Activated T-helper 17 cell treated with anti-CD3 and anti-CD28 coated beads, Interleukin-2, amount 50 U/mL, for 72 hours (primary cell): ENCODE measurements around the gene CERS1. TPM values are rescaled to one million over a fixed set of nuclear protein-coding genes. Genes with fewer than 3 reads are reported as not detected.

Experiments used
- total RNA-seq, 2 donors: library from RNA; stranded (reverse); gene quantifications; one replicate each; pipeline ENCODE4 v1.2.3, GENCODE V29; 2022

CERS1 gene
- total RNA-seq, 2 donors from 2014 or later: not detected

Other genes with a start within 250 kb of the CERS1 start
- gene CRTC1, start 212.5 kb downstream of the CERS1 start, total RNA-seq: 10 to 100 TPM in 1 of 2 donors, 1 to 10 TPM in 1; 7.8 to 13.6 TPM
- gene COMP, start 104.9 kb downstream of the CERS1 start, total RNA-seq: not detected
- 10 to 100 TPM; 64.9 to 90.1 TPM for gene UPF1, start 64.2 kb downstream of the CERS1 start, total RNA-seq
- 100 to 1,000 TPM; 166 to 171 TPM for gene COPE, start 23.2 kb upstream of the CERS1 start, total RNA-seq
- 10 to 100 TPM; 33.7 to 54.4 TPM for gene DDX49, start 23.6 kb upstream of the CERS1 start, total RNA-seq
- gene HOMER3, start 45.1 kb upstream of the CERS1 start, total RNA-seq: 1 to 10 TPM in 1 of 2 donors, under 1 TPM in 1; 0.63 to 1.7 TPM
- 100 to 1,000 TPM; 120 to 128 TPM for gene SUGP2, start 137.4 kb upstream of the CERS1 start, total RNA-seq
- 10 to 100 TPM; 19.6 to 44.4 TPM for gene ARMC6, start 137.4 kb upstream of the CERS1 start, total RNA-seq
- 10 to 100 TPM; 14.1 to 18.5 TPM for gene SLC25A42, start 167.8 kb upstream of the CERS1 start, total RNA-seq
- gene TMEM161A, start 242.3 kb upstream of the CERS1 start, total RNA-seq: 10 to 100 TPM; 21.0 to 22.4 TPM